ENCODE measurements around the gene P2RY6.
"Not testable (repeated sequence)": the region's sequence is repeated elsewhere in the genome, so short reads cannot be mapped to it uniquely, and the experiment has no call there.

DNA sequence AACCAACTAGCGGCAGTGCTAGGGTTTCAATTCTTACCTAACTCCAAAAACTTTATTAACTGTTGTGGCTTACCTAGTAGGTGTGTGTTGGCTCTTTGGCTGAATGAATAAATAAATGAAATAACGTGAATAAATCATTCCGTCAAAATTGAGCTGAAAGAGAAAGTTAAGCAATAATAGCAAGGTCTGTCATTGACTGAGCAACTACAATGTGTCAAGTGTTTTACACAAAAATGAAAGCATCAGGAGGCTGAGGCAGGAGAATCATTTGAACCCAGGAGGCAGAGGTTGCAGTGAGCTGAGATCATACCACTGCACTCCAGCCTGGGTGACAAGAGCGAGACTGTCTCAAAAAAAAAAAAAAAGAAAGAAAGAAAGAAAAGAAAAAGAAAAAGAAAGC is 2.1 kb downstream of the P2RY6 start:
- not testable (repeated sequence) for TF ChIP-seq CTCF (optimal IDR thresholded peaks at IDR 0.05 in 1 of 3, IDR thresholded peaks at IDR 0.05 in 1 of 3, conservative IDR thresholded peaks at IDR 0.05 in 1 of 3; ENCODE audit: extremely low read depth in 1 of 3, insufficient read depth in 2 of 3, low read length in 3 of 3); EZH2 (IDR thresholded peaks at IDR 0.05; ENCODE audit: low read length)

All from keratinocyte (primary cell).